A549 (cell line): ENCODE measurements around the gene SLC22A7.

Experiments used
- POLR2A ChIP-seq: IDR thresholded peaks from 2 replicates; pipeline ENCODE4 v1.6.1; 2012; ENCODE audit warnings: mild to moderate bottlenecking, low read length
- RCOR1 ChIP-seq: fragments of 150-350 bp; IDR thresholded peaks from 2 replicates; pipeline ENCODE4 v1.6.1; 2014; ENCODE audit warnings: antibody characterized with exemption, low read length, low read depth
- RFX5 ChIP-seq: fragments of 450-650 bp; IDR thresholded peaks from 2 replicates; pipeline ENCODE4 v1.7.1; 2014; ENCODE audit warnings: antibody characterized with exemption, mild to moderate bottlenecking, moderate library complexity
- RNF2 ChIP-seq: fragments of 200-600 bp; sonication (generic); IDR thresholded peaks from 2 replicates; pipeline ENCODE4 v1.6.1; 2016; ENCODE audit warnings: low read depth, mild to moderate bottlenecking, antibody characterized with exemption, moderate library complexity, borderline replicate concordance
- SREBF2 ChIP-seq: fragments of 450-650 bp; IDR thresholded peaks from 2 replicates; pipeline ENCODE4 v1.6.1; 2014; ENCODE audit warnings: mild to moderate bottlenecking, moderate library complexity
- ZFP36 ChIP-seq: fragments of 450-650 bp; IDR thresholded peaks from 2 replicates; pipeline ENCODE4 v1.6.1; 2014; ENCODE audit warnings: borderline replicate concordance; ENCODE audit not compliant: partially characterized antibody
- TF ChIP-seq, protein P1 (sequence below): fragments of >200 bp; sonication (Bioruptor Twin); formaldehyde crosslinking; IDR thresholded peaks from 3 replicates; pipeline ENCODE4 v1.5.1; 2016

DNA sequence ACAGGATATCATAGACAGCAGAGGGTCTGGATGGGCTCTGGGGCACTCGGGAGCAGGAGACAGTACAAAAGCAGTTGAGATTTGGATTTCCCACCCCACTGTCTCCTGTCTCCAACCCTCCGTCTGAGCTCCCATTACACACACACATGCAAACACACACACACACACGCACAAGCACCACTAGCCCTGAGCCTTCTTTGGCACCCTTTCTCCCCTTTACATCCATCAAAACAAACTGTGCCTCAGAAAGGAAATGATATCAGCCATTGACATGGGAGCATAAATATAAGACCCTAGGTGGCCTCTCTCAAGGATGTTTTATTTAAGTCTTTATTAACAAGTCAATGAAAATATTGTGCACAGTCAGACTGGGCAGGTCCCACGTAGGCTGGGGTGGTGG, 37.3 kb upstream of the SLC22A7 start:
- TF ChIP-seq, protein P1, sequence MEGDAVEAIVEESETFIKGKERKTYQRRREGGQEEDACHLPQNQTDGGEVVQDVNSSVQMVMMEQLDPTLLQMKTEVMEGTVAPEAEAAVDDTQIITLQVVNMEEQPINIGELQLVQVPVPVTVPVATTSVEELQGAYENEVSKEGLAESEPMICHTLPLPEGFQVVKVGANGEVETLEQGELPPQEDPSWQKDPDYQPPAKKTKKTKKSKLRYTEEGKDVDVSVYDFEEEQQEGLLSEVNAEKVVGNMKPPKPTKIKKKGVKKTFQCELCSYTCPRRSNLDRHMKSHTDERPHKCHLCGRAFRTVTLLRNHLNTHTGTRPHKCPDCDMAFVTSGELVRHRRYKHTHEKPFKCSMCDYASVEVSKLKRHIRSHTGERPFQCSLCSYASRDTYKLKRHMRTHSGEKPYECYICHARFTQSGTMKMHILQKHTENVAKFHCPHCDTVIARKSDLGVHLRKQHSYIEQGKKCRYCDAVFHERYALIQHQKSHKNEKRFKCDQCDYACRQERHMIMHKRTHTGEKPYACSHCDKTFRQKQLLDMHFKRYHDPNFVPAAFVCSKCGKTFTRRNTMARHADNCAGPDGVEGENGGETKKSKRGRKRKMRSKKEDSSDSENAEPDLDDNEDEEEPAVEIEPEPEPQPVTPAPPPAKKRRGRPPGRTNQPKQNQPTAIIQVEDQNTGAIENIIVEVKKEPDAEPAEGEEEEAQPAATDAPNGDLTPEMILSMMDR, result no peak
- TF ChIP-seq POLR2A (no peak), RNF2 (no peak), ZFP36 (no peak), SREBF2 (no peak), RCOR1 (no peak), RFX5 (no peak)
